ENCODE results near the gene C3orf18. TPM values are rescaled to one million over a fixed set of nuclear protein-coding genes. Genes with fewer than 3 reads are reported as not detected.
A peak's percentile ranks its signal among the peaks of the same experiment; 100 is the strongest.

Gene C3orf18
- polyA plus RNA-seq, 1 donor from 2014 or later = 39.9 TPM

DNA sequence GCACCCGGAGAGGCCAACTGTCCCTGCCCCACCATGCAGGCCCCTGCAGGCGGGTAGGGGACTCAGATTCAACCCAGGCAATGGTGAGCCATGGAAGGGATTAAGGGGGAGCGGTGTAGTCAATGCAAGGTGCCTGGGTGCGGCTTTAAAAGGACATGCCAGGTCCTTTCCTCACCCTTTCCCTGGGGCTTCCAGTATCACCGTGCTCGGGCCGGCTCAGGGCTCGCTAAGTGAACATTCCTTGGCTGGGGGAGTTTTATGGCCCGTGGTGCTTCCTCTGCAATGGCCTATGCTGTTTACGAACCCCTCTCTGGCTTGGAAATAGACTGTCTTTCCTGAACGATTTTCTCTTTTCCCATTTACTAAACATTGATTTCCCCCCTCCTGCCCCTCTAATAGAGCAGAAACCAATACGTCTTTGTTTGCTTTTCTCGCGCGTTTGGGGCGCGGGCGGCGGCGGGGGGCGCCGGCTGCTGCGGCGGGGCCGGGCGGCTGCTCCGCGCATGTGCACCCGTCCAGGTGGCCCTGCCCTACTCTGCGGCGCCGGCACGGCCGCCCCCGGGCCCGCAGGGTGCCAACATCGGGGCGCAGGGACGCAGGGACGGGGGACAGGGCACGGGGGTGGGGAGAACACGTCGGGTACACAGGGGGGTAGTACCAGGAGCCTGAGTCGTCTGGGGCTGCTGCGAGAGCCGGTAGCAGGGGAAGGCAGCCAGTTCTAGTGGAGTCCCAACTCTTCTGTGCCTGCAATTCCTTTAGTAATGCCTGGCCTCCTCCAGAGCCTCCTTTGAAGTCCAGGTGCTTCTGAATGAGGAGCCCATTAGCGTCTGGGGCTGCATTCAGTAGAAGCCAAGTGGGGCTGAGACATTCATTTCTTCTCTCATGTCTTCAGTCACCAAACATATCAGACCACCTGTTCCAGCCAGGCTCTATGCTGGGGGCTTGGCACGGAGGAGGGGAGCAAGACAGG lies 37.3 kb downstream of the C3orf18 start:
- no peak overlapping the region for H3K4me2 ChIP-seq (ENCODE audit: low read length)
- H3K79me2 ChIP-seq (replicated peaks; ENCODE audit: insufficient read depth, low read length) = no peaks in the 10 kb centered on the region
- H3K27ac ChIP-seq (ENCODE audit: low read length) = no peak overlapping the region
- TF ChIP-seq RAD21 (conservative IDR thresholded peaks at IDR 0.05) = no peak
- TF ChIP-seq, protein P1, sequence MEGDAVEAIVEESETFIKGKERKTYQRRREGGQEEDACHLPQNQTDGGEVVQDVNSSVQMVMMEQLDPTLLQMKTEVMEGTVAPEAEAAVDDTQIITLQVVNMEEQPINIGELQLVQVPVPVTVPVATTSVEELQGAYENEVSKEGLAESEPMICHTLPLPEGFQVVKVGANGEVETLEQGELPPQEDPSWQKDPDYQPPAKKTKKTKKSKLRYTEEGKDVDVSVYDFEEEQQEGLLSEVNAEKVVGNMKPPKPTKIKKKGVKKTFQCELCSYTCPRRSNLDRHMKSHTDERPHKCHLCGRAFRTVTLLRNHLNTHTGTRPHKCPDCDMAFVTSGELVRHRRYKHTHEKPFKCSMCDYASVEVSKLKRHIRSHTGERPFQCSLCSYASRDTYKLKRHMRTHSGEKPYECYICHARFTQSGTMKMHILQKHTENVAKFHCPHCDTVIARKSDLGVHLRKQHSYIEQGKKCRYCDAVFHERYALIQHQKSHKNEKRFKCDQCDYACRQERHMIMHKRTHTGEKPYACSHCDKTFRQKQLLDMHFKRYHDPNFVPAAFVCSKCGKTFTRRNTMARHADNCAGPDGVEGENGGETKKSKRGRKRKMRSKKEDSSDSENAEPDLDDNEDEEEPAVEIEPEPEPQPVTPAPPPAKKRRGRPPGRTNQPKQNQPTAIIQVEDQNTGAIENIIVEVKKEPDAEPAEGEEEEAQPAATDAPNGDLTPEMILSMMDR (IDR thresholded peaks at IDR 0.05; ENCODE audit: poor library complexity, severe bottlenecking) = no peak
- no peak for TF ChIP-seq EP300 (conservative IDR thresholded peaks at IDR 0.05; ENCODE audit: poor library complexity, severe bottlenecking)
- no peak for TF ChIP-seq MXI1 (conservative IDR thresholded peaks at IDR 0.05; ENCODE audit: poor library complexity, severe bottlenecking)
- no peak for TF ChIP-seq EZH2 (IDR thresholded peaks at IDR 0.05; ENCODE audit: borderline replicate concordance, insufficient read depth, low read length, poor library complexity, severe bottlenecking)
- TF ChIP-seq POLR2AphosphoS5 (IDR thresholded peaks at IDR 0.05) = no peak
- no peak for TF ChIP-seq SMC3 (conservative IDR thresholded peaks at IDR 0.05; ENCODE audit: poor library complexity)
- TF ChIP-seq TAF1 (IDR thresholded peaks at IDR 0.05; ENCODE audit: low read depth) = no peak
- TF ChIP-seq, protein P2, sequence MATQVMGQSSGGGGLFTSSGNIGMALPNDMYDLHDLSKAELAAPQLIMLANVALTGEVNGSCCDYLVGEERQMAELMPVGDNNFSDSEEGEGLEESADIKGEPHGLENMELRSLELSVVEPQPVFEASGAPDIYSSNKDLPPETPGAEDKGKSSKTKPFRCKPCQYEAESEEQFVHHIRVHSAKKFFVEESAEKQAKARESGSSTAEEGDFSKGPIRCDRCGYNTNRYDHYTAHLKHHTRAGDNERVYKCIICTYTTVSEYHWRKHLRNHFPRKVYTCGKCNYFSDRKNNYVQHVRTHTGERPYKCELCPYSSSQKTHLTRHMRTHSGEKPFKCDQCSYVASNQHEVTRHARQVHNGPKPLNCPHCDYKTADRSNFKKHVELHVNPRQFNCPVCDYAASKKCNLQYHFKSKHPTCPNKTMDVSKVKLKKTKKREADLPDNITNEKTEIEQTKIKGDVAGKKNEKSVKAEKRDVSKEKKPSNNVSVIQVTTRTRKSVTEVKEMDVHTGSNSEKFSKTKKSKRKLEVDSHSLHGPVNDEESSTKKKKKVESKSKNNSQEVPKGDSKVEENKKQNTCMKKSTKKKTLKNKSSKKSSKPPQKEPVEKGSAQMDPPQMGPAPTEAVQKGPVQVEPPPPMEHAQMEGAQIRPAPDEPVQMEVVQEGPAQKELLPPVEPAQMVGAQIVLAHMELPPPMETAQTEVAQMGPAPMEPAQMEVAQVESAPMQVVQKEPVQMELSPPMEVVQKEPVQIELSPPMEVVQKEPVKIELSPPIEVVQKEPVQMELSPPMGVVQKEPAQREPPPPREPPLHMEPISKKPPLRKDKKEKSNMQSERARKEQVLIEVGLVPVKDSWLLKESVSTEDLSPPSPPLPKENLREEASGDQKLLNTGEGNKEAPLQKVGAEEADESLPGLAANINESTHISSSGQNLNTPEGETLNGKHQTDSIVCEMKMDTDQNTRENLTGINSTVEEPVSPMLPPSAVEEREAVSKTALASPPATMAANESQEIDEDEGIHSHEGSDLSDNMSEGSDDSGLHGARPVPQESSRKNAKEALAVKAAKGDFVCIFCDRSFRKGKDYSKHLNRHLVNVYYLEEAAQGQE (IDR thresholded peaks at IDR 0.05; ENCODE audit: borderline replicate concordance) = no peak
- H3K9me3 ChIP-seq (ENCODE audit: low read length) = no peaks in the 10 kb centered on the region
- no peaks in the 10 kb centered on the region for H3K27me3 ChIP-seq (ENCODE audit: insufficient read depth, low read depth, low read length)
- no peaks in the 10 kb centered on the region for H3F3A ChIP-seq (ENCODE audit: insufficient read depth, low read length, poor library complexity, severe bottlenecking)
- no peak overlapping the region for H3K9ac ChIP-seq (ENCODE audit: low read length)
- H3K9me2 ChIP-seq (ENCODE audit: insufficient read depth, low read length) = no peaks in the 10 kb centered on the region
- no peak overlapping the region for H2AFZ ChIP-seq (ENCODE audit: low read depth, low read length)
- H3K36me3 ChIP-seq (ENCODE audit: insufficient read depth, low read length) = no peaks in the 10 kb centered on the region
- no peak overlapping the region for H3K4me3 ChIP-seq (ENCODE audit: low read length)
- H4K20me1 ChIP-seq (ENCODE audit: insufficient read depth) = no peaks in the 10 kb centered on the region

DNA sequence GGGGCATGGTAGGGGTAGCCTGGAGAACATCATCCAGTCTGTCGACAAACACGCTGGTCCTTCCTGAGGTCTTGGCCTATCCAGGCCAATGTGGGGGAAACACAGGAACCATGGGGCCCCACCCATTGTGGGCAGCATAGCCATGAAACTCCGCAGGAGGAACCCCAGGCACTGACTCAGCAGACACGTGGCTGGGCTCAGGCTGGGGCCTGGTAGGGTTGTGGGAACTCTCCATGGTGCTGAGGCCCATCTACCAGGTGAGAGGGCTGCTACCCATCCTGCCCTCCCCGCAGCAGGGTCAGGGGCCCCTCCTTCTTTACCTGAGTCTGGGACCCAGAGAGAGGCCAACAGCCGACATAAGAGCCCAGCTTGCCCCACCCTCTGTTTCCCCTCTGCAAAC lies 41.6 kb downstream of the C3orf18 start:
- no peaks in the 10 kb centered on the region for H3K9me3 ChIP-seq (ENCODE audit: low read length)
- peak overlapping the region; percentile 76 for H3K27ac ChIP-seq (ENCODE audit: low read length)
- no peaks in the 10 kb centered on the region for H3K79me2 ChIP-seq (replicated peaks; ENCODE audit: insufficient read depth, low read length)
- no peaks in the 10 kb centered on the region for H3K27me3 ChIP-seq (ENCODE audit: insufficient read depth, low read depth, low read length)
- no peak overlapping the region for H2AFZ ChIP-seq (ENCODE audit: low read depth, low read length)
- no peaks in the 10 kb centered on the region for H3K36me3 ChIP-seq (ENCODE audit: insufficient read depth, low read length)
- H3K9me2 ChIP-seq (ENCODE audit: insufficient read depth, low read length) = no peaks in the 10 kb centered on the region
- no peak for TF ChIP-seq EP300 (conservative IDR thresholded peaks at IDR 0.05; ENCODE audit: poor library complexity, severe bottlenecking)
- TF ChIP-seq, protein P2 (IDR thresholded peaks at IDR 0.05; ENCODE audit: borderline replicate concordance) = peak; percentile 33
- no peak for TF ChIP-seq RAD21 (conservative IDR thresholded peaks at IDR 0.05)
- no peak for TF ChIP-seq MXI1 (conservative IDR thresholded peaks at IDR 0.05; ENCODE audit: poor library complexity, severe bottlenecking)
- TF ChIP-seq TAF1 (IDR thresholded peaks at IDR 0.05; ENCODE audit: low read depth) = no peak
- no peaks in the 10 kb centered on the region for H3F3A ChIP-seq (ENCODE audit: insufficient read depth, low read length, poor library complexity, severe bottlenecking)
- peak overlapping the region; percentile 43 for H3K4me3 ChIP-seq (ENCODE audit: low read length)
- H3K9ac ChIP-seq (ENCODE audit: low read length) = peak overlapping the region; percentile 48
- H4K20me1 ChIP-seq (ENCODE audit: insufficient read depth) = no peaks in the 10 kb centered on the region
- no peak overlapping the region for H3K4me2 ChIP-seq (ENCODE audit: low read length)

Data from neural cell (in vitro differentiated cells).